ACC112 (cell line): ENCODE data around the gene MIA2.

ENCODE experiments used
- H2AFZ ChIP-seq: fragments of 200-600 bp; sonication (generic); one replicate; pipeline ENCODE4 v1.6.0; 2017; ENCODE audit warnings: antibody characterized with exemption, low read length; ENCODE audit not compliant: unreplicated experiment
- H3K27ac ChIP-seq: fragments of 200-600 bp; sonication (generic); 2 replicates; pipeline ENCODE4 v1.5.1; 2014; ENCODE audit warnings: low read depth, mild to moderate bottlenecking, antibody characterized with exemption, low read length, moderate library complexity
- H3K27me3 ChIP-seq: fragments of 200-600 bp; sonication (generic); 2 replicates; pipeline ENCODE4 v1.6.1; 2014; ENCODE audit warnings: mild to moderate bottlenecking, antibody characterized with exemption, low read length, moderate library complexity, mixed read lengths; ENCODE audit not compliant: insufficient read depth
- H3K36me3 ChIP-seq: fragments of 200-600 bp; sonication (generic); 2 replicates; pipeline ENCODE4 v1.6.1; 2016; ENCODE audit warnings: mild to moderate bottlenecking, antibody characterized with exemption, low read length, moderate library complexity, mixed read lengths; ENCODE audit not compliant: insufficient read depth
- H3K4me1 ChIP-seq: fragments of 200-600 bp; sonication (generic); one replicate; pipeline ENCODE4 v1.6.1; 2016; ENCODE audit warnings: low read length, mixed read lengths; ENCODE audit not compliant: insufficient read depth, unreplicated experiment, control insufficient read depth
- H3K4me3 ChIP-seq: fragments of 200-600 bp; sonication (generic); 2 replicates; pipeline ENCODE4 v1.5.1; 2014; ENCODE audit warnings: mild to moderate bottlenecking, low read depth, low read length
- H3K79me2 ChIP-seq: fragments of 200-600 bp; sonication (generic); one replicate; pipeline ENCODE4 v1.6.0; 2016; ENCODE audit warnings: low read length; ENCODE audit not compliant: control insufficient read depth, unreplicated experiment, insufficient read depth

Gene MIA2

DNA sequence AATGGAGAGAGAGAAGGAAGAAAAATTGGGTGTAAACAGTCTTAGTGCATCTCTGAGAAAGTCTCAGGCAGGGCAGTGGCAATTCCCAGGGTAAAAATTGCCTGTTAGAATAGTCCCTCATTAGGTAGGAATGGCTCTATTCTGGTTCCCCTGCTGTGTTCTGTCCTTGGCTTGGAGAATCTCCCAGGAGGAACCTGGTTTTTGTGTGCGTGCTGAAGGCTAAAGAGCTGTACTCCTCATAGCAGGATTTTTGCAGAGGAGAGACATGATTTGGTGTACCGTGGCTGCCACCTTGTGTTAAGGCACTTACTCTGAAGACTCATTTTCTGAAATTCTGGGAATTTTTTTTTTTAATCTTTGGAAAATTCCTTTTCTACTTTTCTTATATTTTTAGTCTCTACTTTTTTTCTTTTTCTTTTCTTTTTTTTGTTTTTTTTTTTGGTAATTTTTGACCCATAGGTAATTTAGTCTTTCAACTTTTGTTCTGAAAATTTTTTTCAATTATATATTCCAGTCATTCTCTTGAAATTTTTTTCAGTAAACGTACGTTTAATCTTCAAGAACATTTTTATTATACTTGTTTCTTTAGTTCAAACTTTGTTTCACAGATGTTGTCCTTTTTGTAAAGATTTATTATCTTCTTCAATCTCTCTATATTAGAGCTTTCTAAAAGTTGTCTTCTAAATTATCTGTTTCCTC, 134.7 kb downstream of the MIA2 start:
- H3K4me1 ChIP-seq, result peaks cover 8% of the 10 kb centered on the region
- no peak overlapping the region for H3K27ac ChIP-seq
- no peaks in the 10 kb centered on the region for H3K79me2 ChIP-seq
- no peak overlapping the region for H2AFZ ChIP-seq
- no peak overlapping the region for H3K4me3 ChIP-seq
- H3K36me3 ChIP-seq, result peaks cover 5% of the 10 kb centered on the region; the same call in 1 of the 2 replicates
- no peaks in the 10 kb centered on the region for H3K27me3 ChIP-seq

DNA sequence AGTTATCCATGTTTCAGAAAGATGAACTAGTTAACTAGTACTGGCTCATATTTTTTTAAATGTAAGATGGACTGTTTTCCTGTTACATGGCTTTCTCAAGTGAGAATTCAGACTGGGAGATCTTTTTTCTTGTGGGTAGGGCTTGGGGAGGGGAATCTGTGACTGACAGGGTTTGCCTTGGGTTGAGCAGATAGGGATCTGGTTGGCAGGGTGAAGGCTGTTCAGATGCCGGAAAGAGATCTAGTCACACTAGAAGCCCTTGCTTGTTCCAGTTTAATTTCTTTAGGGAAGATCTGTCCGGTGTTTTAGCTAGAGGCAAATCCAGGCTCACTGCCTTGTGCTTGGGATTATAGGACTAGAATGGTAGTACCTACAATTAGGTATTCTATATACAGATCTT, 135.3 kb downstream of the MIA2 start:
- Histone ChIP-seq H2AFZ (no peak overlapping the region), H3K79me2 (no peaks in the 10 kb centered on the region), H3K36me3 (peaks cover 5% of the 10 kb centered on the region; the same call in 1 of the 2 replicates), H3K4me3 (no peak overlapping the region), H3K27ac (no peak overlapping the region), H3K4me1 (peaks cover 10% of the 10 kb centered on the region), H3K27me3 (no peaks in the 10 kb centered on the region)

DNA sequence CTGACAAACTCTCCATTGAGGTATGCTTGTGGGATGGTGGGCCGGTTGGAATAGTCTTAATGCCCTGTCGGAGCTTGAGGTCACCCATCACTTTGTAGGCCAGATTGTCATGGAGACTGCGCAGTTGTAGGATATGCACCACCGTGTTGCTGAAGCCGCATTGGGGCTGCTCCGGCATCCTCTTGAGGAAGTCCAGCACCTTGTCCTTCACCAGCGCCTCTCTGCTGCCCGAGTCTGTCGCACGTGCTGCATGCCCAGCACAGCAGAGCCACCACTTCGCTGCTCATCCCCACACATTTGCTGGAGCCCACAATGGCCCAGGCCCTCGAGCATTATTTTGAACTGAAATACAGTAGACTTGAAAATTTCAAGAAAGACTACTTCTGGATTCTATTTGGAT, 136.7 kb downstream of the MIA2 start:
- no peaks in the 10 kb centered on the region for H3K27me3 ChIP-seq
- H3K79me2 ChIP-seq, result no peaks in the 10 kb centered on the region
- no peaks in the 10 kb centered on the region for H3K36me3 ChIP-seq
- H3K4me1 ChIP-seq, result peaks cover 24% of the 10 kb centered on the region
- H3K27ac ChIP-seq, result no peak overlapping the region
- no peak overlapping the region for H2AFZ ChIP-seq
- H3K4me3 ChIP-seq, result no peak overlapping the region

DNA sequence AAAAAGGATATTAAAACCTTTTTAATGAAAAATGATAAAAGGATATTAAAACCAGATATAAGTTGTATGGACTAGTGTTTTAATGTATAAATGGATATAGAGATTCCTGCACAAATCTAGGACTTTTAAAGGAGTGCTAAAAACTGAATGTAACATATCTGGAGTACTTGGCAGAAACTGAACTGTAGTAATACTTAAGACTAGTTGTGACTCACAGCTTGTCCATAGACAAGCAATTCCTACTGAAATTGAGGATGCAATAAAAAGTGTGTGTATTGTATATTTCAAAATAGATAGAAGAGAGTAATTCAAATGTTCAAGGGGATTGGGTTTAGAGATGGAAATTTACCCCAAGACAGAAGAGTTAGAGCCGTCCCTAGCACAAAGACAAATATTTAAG, 138.9 kb downstream of the MIA2 start:
- H3K36me3 ChIP-seq, result no peaks in the 10 kb centered on the region
- H3K79me2 ChIP-seq, result no peaks in the 10 kb centered on the region
- no peak overlapping the region for H3K4me3 ChIP-seq
- no peak overlapping the region for H2AFZ ChIP-seq
- H3K27me3 ChIP-seq, result no peaks in the 10 kb centered on the region
- H3K27ac ChIP-seq, result no peak overlapping the region
- H3K4me1 ChIP-seq, result peaks cover 39% of the 10 kb centered on the region

DNA sequence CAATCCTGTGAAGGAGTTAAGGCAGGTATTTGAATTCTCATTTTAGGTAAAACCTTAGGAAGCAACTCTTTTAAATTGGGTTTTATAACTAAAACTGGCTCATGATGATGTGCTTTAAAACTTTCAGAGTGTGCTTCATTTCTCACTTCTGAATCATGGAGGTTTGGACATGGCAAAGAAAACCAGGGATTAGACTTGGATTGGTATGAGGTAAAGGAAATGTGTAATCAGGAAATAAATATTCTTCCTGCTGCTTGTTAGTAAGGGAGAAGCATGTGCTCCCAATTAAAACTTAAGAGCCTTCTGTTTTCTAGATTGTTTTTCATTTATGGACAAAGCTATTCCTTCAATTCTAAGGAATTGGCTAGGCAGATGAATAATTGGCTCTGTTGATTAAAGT, 141.1 kb downstream of the MIA2 start:
- Histone ChIP-seq H3K27ac (peak overlapping the region; percentile 62), H2AFZ (peak overlapping the region; percentile 72), H3K4me3 (0 out of 2 replicates have a peak overlapping the region, but pooled peaks have one; percentile 21), H3K36me3 (no peaks in the 10 kb centered on the region), H3K27me3 (no peaks in the 10 kb centered on the region), H3K4me1 (peaks cover 39% of the 10 kb centered on the region), H3K79me2 (no peaks in the 10 kb centered on the region)

DNA sequence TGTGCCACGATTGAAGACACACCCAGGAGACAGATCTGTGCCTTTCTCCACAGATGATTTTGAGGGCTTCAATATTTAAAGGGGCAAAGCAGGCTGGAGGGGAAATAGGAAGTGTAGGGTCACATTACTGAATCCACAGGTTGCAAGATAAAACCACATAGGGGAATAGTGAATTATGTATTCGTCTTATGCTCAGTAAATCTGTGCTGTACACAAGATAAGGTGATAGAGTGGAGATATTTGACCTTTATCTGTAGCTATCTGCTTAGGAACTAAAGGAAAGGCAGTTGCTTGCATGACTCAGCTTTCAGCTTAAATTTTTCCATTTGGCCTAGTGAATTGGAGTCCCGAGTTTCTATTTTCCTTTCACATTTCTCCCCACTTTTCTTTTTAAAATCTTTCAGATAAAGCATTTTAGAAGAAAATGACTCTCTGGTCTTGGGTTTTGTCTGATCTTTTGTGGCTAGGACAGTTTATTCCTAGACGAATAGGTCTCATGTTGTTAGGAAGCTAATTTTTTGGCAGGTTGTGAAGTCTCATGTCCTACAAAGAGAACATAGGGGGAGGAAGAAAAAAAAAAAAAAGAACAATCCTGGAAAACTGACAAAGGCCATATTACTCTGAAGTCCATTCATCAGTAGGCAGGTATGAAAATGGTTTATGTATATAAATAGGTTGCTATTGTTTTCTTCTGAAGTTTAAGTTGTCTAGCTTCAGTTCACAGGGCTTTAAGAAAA, 143.1 kb downstream of the MIA2 start:
- peak overlapping the region; percentile 63 for H3K27ac ChIP-seq

DNA sequence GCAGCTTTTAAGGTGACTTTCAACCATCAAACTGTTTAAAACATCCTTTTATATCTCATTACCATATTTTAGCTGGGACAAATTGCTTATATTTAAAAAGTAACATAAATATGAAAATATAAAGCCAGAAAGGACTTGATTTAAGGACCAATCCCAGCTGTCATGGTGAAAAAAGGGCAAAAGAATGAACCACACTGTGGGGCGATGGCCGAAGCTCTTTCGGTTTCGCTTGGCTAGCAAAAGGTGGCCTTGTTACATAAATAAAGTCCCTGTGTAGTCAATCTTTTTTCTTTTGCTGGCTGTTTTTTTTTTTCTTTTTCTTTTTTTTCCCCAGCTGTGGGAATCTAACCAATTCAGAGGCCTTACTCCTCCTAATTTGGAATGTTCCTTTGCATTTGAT, 147.7 kb downstream of the MIA2 start:
- H3K79me2 ChIP-seq, result no peaks in the 10 kb centered on the region
- H3K27ac ChIP-seq, result no peak overlapping the region
- H2AFZ ChIP-seq, result no peak overlapping the region
- H3K36me3 ChIP-seq, result no peaks in the 10 kb centered on the region
- no peaks in the 10 kb centered on the region for H3K27me3 ChIP-seq
- peaks cover 13% of the 10 kb centered on the region for H3K4me1 ChIP-seq
- no peak overlapping the region for H3K4me3 ChIP-seq

More for the DNA sequence above, 143.1 kb downstream of the MIA2 start:
- no peaks in the 10 kb centered on the region for H3K36me3 ChIP-seq
- H2AFZ ChIP-seq, result peak overlapping the region; percentile 70
- H3K79me2 ChIP-seq, result no peaks in the 10 kb centered on the region
- no peaks in the 10 kb centered on the region for H3K27me3 ChIP-seq
- H3K4me1 ChIP-seq, result peaks cover 39% of the 10 kb centered on the region
- H3K4me3 ChIP-seq, result peak overlapping the region; percentile 60

DNA sequence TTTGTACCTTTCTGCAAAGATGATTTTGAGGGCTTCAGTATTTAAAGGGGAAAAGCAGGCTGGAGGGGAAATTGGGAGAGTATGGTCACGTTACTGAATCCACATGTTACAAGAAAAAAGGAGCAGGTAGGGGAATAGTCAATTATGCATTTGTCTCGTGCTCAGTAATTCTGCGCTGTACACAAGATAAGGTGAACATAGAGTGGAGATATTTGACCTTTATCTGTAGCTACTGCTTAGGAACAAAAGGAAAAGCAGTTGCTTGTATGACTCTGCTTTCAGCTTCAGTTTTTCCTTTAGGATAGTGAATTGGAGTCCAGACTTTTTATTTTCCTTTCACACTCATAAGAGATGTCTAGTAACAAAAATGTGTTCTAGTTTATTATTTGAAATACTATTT, 148.7 kb downstream of the MIA2 start:
- Histone ChIP-seq H3K4me1 (peaks cover 2% of the 10 kb centered on the region), H3K36me3 (no peaks in the 10 kb centered on the region), H3K27me3 (no peaks in the 10 kb centered on the region), H3K27ac (no peak overlapping the region), H3K79me2 (no peaks in the 10 kb centered on the region), H2AFZ (no peak overlapping the region), H3K4me3 (no peak overlapping the region)

DNA sequence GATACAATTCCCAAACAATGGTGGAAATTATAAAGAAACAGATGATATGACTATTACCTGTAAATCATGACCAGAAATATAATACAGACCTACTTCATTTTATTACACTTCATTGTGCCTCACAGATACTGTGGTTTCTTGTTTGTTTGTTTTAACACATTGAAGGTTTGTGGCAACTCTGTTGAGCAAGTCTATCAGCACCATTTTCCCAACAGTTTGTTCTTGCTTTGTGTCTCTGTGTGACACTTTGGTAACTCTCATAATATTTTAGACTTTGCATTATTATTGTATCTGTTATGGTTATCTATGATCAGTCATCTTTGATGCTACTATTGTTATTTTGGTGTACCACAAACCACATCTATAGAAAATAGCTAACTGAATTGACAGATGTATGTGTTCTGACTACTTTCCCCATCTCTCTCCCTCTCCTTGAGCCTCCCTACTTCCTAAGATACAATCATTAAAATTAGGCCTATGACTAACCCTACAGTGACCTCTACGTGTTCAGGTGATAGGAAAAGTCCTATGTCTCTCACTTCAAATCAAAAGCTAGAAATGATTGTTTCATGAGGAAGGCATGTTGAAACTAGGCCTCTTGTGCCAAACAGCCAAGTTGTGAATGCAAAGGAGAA, 149.4 kb downstream of the MIA2 start:
- Histone ChIP-seq H3K79me2 (no peaks in the 10 kb centered on the region), H2AFZ (no peak overlapping the region), H3K4me1 (no peaks in the 10 kb centered on the region), H3K36me3 (no peaks in the 10 kb centered on the region), H3K4me3 (no peak overlapping the region), H3K27ac (no peak overlapping the region), H3K27me3 (no peaks in the 10 kb centered on the region)

DNA sequence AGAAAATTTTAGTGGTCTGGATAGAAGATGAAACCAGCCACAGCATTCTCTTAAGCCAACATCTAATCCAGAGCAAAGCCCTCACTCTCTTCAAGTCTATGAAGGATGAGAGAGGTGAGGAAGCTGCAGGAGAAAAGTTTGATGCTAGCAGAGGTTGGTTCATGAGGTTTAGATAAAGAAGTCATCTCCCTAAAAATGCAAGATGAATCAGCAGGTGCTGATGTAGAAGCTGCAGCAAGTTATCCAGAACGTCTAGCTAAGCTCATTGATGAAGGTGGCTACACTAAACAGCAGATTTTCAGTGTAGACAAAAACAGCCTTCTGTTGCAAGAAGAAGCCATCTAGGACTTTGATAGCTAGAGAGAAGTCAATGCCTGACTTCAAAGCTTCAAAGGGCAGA, 150.0 kb downstream of the MIA2 start:
- Histone ChIP-seq H3K4me1 (no peaks in the 10 kb centered on the region), H3K36me3 (no peaks in the 10 kb centered on the region), H3K79me2 (no peaks in the 10 kb centered on the region), H3K4me3 (no peak overlapping the region), H3K27ac (no peak overlapping the region), H3K27me3 (no peaks in the 10 kb centered on the region), H2AFZ (no peak overlapping the region)
